ENCODE measurements around the gene PSMB7. TPM values are rescaled to one million over a fixed set of nuclear protein-coding genes. Genes with fewer than 3 reads are reported as not detected.

The PSMB7 gene
- total RNA-seq, 4 donors from 2014 or later, result 67.6 to 110 (median 90.8) TPM

DNA sequence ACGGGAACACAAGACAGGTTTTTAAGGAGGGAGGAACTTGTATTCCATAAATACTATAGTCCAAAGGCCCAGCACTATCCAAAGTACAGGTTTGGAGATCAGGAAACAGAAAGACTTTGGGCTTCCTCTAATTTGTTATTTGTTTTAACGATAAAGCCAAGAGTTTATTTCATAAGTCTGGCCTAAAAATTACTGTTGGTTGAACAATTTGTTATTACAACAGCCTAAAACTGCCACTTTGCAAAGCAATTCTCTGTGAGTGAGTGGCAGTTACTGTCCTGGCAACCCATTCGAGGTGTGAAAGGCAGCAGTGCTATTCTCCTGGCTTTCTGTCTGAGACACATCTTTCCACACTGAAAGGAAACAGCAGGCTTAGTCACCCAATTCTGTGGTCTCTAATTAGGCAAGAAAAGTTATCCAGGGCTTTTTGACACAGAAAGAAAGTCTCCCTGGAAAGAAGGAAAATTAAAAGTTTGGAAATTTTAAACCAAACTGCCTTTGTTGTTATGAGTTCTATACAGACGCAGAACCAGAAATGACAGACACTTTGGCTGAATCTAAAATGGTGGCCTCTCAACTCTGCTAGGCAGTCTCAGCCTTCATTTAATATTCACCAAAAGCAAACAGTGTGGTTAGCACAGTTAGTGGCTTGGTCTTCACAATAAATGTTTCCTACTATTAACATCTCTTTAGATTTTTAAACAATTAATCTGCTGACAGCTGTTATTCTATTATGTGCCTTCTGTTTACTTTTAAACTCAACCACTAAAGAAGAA, 33.9 kb downstream of the PSMB7 start:
- H3K27ac ChIP-seq, result no peak overlapping the region
- peaks cover 0 to 23% (median 0%) of the 10 kb centered on the region in 3 donors for H3K36me3 ChIP-seq
- H3K9me3 ChIP-seq, result no peaks in the 10 kb centered on the region
- TF ChIP-seq POLR2A (IDR thresholded peaks at IDR 0.05), result no peak
- TF ChIP-seq, protein P1, sequence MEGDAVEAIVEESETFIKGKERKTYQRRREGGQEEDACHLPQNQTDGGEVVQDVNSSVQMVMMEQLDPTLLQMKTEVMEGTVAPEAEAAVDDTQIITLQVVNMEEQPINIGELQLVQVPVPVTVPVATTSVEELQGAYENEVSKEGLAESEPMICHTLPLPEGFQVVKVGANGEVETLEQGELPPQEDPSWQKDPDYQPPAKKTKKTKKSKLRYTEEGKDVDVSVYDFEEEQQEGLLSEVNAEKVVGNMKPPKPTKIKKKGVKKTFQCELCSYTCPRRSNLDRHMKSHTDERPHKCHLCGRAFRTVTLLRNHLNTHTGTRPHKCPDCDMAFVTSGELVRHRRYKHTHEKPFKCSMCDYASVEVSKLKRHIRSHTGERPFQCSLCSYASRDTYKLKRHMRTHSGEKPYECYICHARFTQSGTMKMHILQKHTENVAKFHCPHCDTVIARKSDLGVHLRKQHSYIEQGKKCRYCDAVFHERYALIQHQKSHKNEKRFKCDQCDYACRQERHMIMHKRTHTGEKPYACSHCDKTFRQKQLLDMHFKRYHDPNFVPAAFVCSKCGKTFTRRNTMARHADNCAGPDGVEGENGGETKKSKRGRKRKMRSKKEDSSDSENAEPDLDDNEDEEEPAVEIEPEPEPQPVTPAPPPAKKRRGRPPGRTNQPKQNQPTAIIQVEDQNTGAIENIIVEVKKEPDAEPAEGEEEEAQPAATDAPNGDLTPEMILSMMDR (IDR thresholded peaks at IDR 0.05), result no peak
- H3K4me1 ChIP-seq, result peaks cover 0 to 15% (median 0%) of the 10 kb centered on the region in 4 donors
- no peak overlapping the region for H3K4me3 ChIP-seq
- H3K27me3 ChIP-seq, result no peaks in the 10 kb centered on the region
- DNase-seq, result no peak

DNA sequence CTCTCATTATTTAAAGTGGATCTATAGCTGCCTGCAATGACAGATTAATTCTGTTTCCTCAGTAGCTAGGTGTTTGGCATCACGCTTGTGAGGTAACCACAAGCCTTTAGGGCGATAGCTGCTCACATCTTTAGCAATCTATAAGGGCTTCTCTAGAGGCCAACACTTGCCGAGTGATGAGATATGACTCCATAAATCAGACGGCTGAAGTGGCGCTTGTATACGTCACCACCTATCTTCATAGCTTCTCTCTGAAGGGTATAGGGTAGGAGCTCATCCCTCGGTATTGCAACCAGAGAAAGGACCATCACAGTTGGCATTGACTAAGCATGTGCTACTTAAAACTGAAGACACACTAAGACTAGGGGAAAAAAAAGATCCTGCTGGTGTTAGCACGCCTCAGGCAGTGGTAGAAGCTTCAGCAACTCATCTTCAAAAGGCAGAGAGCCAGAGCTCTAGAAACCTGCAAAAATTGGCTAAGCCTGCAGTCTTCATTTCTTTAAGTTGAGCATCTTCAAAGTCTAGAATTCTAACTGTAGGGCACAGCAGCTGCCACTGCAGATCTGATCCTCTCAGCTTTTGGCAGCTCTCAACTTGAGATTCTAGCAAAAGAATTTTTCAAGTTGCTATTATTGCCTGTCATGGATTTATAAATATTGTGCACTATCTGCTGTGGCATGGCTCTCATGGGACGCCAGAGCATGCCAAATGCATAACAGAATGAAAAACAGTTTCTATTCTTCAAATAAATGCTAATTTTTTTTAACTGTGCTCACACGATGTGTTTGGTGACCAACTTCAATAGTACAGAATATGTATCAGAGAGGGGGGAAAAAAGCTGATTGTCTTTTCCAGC, 37.5 kb downstream of the PSMB7 start:
- Histone ChIP-seq H3K4me3 (no peak overlapping the region), H3K27me3 (no peaks in the 10 kb centered on the region), H3K36me3 (peaks cover 0 to 18% (median 0%) of the 10 kb centered on the region in 3 donors), H3K4me1 (peaks cover 0 to 7% (median 0%) of the 10 kb centered on the region in 4 donors), H3K9me3 (no peaks in the 10 kb centered on the region), H3K27ac (no peak overlapping the region)
- no peak for TF ChIP-seq POLR2A (IDR thresholded peaks at IDR 0.05)
- TF ChIP-seq, protein P1 (IDR thresholded peaks at IDR 0.05), result no peak
- DNase-seq, result no peak

GRCh38 chr9:124376329-124376728, 38.9 kb downstream of the PSMB7 start:
- DNase-seq, result no peak

GRCh38 chr9:124375726-124376125, 39.5 kb downstream of the PSMB7 start:
- H3K36me3 ChIP-seq, result peaks cover 0 to 12% (median 0%) of the 10 kb centered on the region in 3 donors
- no peak for TF ChIP-seq POLR2A (IDR thresholded peaks at IDR 0.05)
- TF ChIP-seq, protein P1 (IDR thresholded peaks at IDR 0.05), result no peak
- DNase-seq, result no peak

More at GRCh38 chr9:124376329-124376728, 38.9 kb downstream of the PSMB7 start:
- Histone ChIP-seq H3K27me3 (no peaks in the 10 kb centered on the region), H3K9me3 (no peaks in the 10 kb centered on the region), H3K27ac (no peak overlapping the region), H3K4me1 (peaks cover 0 to 7% (median 0%) of the 10 kb centered on the region in 4 donors), H3K4me3 (no peak overlapping the region), H3K36me3 (peaks cover 0 to 13% (median 0%) of the 10 kb centered on the region in 3 donors)
- TF ChIP-seq, protein P1 (IDR thresholded peaks at IDR 0.05), result no peak
- TF ChIP-seq POLR2A (IDR thresholded peaks at IDR 0.05), result no peak

GRCh38 chr9:124373851-124374250, 41.4 kb downstream of the PSMB7 start:
- no peak overlapping the region for H3K27ac ChIP-seq
- TF ChIP-seq POLR2A (IDR thresholded peaks at IDR 0.05), result no peak
- TF ChIP-seq, protein P1 (IDR thresholded peaks at IDR 0.05), result no peak
- peaks cover 0 to 12% (median 0%) of the 10 kb centered on the region in 3 donors for H3K36me3 ChIP-seq
- H3K4me3 ChIP-seq, result no peak overlapping the region
- no peaks in the 10 kb centered on the region for H3K9me3 ChIP-seq
- no peaks in the 10 kb centered on the region for H3K27me3 ChIP-seq
- H3K4me1 ChIP-seq, result peaks cover 0 to 7% (median 0%) of the 10 kb centered on the region in 4 donors
- DNase-seq, result no peak

More at GRCh38 chr9:124375726-124376125, 39.5 kb downstream of the PSMB7 start:
- Histone ChIP-seq H3K27ac (no peak overlapping the region), H3K4me1 (peaks cover 0 to 7% (median 0%) of the 10 kb centered on the region in 4 donors), H3K9me3 (no peaks in the 10 kb centered on the region), H3K27me3 (no peaks in the 10 kb centered on the region), H3K4me3 (no peak overlapping the region)
